Nephron (organoid): ENCODE data around the gene CREB5.

Source experiments
- H3K27ac Mint-ChIP-seq, 3 experiments: 2 replicates each; pipeline ENCODE4 v1.8.0; 2020; ENCODE audit warnings: mixed read lengths in 3 of 3, mild to moderate bottlenecking in 2 of 3, moderate library complexity in 1 of 3
- H3K27me3 Mint-ChIP-seq: 2 replicates; pipeline ENCODE4 v1.8.0; 2021; ENCODE audit warnings: low read depth, mild to moderate bottlenecking, moderate library complexity, mixed read lengths
- H3K36me3 Mint-ChIP-seq: 2 replicates; pipeline ENCODE4 v1.8.0; 2020; ENCODE audit warnings: low read depth, mixed read lengths
- H3K4me1 Mint-ChIP-seq: 2 replicates; pipeline ENCODE4 v1.8.0; 2020; ENCODE audit warnings: mixed read lengths
- H3K4me3 Mint-ChIP-seq, 3 experiments: 2 replicates each; pipeline ENCODE4 v1.8.0; 2020; ENCODE audit warnings: mild to moderate bottlenecking in 3 of 3, mixed read lengths in 3 of 3, moderate library complexity in 2 of 3
- H3K9me3 Mint-ChIP-seq: 2 replicates; pipeline ENCODE4 v1.8.0; 2020; ENCODE audit warnings: mixed read lengths
- CTCF ChIP-seq, 3 experiments: fragments of 200-600 bp; sonication (generic); IDR thresholded peaks; one replicate each; pipeline ENCODE4 v1.5.0; 2021; ENCODE audit warnings: antibody characterized with exemption in 3 of 3; ENCODE audit not compliant: unreplicated experiment in 3 of 3

Gene CREB5

GRCh38 chr7:28836716-28837115, 424.4 kb downstream of the CREB5 start:
- Mint-ChIP-seq H3K27ac (no peak overlapping the region), H3K36me3 (peaks cover 4% of the 10 kb centered on the region), H3K4me3 (no peak overlapping the region), H3K9me3 (peaks cover 8% of the 10 kb centered on the region), H3K27me3 (no peaks in the 10 kb centered on the region), H3K4me1 (peaks cover 8% of the 10 kb centered on the region)
- TF ChIP-seq CTCF (IDR thresholded peaks at IDR 0.05; ENCODE audit: unreplicated experiment in 3 of 3): no peak

DNA sequence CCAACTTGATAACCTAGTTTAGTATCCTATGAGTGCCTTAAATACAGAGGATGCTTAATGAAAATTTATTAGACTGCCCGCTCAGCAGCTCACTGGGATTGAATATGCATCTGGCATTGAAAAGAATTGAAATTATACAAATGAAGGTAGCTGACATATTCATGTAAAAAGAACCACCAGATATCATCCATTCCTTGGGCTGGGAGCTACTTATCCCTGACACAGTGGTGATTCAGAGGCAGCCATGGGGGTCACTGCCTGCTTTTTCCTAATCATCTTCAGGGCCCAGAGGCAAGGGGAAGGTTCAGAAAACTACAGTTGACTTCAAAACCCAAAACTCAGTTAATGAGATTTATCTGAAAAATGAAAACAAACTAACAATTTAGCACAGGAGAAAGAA, 424.9 kb downstream of the CREB5 start:
- Mint-ChIP-seq H3K9me3 (peaks cover 8% of the 10 kb centered on the region), H3K27ac (peak overlapping the region in 1 of 3 experiments; percentile 27), H3K36me3 (peaks cover 4% of the 10 kb centered on the region), H3K27me3 (no peaks in the 10 kb centered on the region), H3K4me1 (peaks cover 8% of the 10 kb centered on the region), H3K4me3 (no peak overlapping the region)
- no peak for TF ChIP-seq CTCF (IDR thresholded peaks at IDR 0.05; ENCODE audit: unreplicated experiment in 3 of 3)

- Mint-ChIP-seq H3K36me3 (peaks cover 4% of the 10 kb centered on the region), H3K27me3 (no peaks in the 10 kb centered on the region), H3K9me3 (peaks cover 8% of the 10 kb centered on the region), H3K27ac (no peak overlapping the region), H3K4me1 (peaks cover 8% of the 10 kb centered on the region), H3K4me3 (no peak overlapping the region)
- TF ChIP-seq CTCF (IDR thresholded peaks at IDR 0.05; ENCODE audit: unreplicated experiment in 3 of 3): peak; percentile 45 to 51 (median 46)
Measured at GRCh38 chr7:28840592-28840995, 428.3 kb downstream of the CREB5 start.

- Mint-ChIP-seq H3K4me3 (no peak overlapping the region), H3K36me3 (peaks cover 4% of the 10 kb centered on the region), H3K27me3 (no peaks in the 10 kb centered on the region)
Measured at GRCh38 chr7:28841766-28842165, 429.4 kb downstream of the CREB5 start.

GRCh38 chr7:28842769-28843295, 430.5 kb downstream of the CREB5 start:
- Mint-ChIP-seq H3K9me3 (no peaks in the 10 kb centered on the region), H3K4me3 (no peak overlapping the region), H3K4me1 (peaks cover 4% of the 10 kb centered on the region), H3K27me3 (no peaks in the 10 kb centered on the region), H3K27ac (no peak overlapping the region), H3K36me3 (no peaks in the 10 kb centered on the region)
- no peak for TF ChIP-seq CTCF (IDR thresholded peaks at IDR 0.05; ENCODE audit: unreplicated experiment in 3 of 3)

More at GRCh38 chr7:28841766-28842165, 429.4 kb downstream of the CREB5 start:
- no peak for TF ChIP-seq CTCF (IDR thresholded peaks at IDR 0.05; ENCODE audit: unreplicated experiment in 3 of 3)
- Mint-ChIP-seq H3K9me3 (peaks cover 8% of the 10 kb centered on the region), H3K27ac (no peak overlapping the region), H3K4me1 (peaks cover 8% of the 10 kb centered on the region)

DNA sequence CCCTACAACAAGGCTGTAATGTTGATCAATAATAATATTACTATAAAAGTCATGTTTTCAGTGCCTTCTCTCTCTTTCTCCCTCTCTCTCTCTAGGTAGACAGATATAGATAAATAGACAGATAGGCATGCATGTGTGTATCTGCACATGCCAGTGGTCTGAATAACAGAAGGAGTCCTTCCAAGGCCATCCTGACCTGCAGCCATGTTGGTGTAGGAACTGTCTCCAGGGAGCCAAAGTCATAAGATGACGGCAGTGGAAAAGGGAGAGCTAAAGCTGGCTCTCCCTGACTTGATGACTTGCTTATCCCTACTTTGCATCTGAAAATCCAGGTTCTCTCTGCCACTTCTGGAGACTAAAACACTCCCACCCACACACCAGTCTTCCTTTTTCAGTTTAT, 432.8 kb downstream of the CREB5 start:
- no peaks in the 10 kb centered on the region for H3K36me3 Mint-ChIP-seq
- H3K9me3 Mint-ChIP-seq: no peaks in the 10 kb centered on the region
- TF ChIP-seq CTCF (IDR thresholded peaks at IDR 0.05; ENCODE audit: unreplicated experiment in 3 of 3): no peak
- no peak overlapping the region for H3K27ac Mint-ChIP-seq
- peaks cover 4% of the 10 kb centered on the region for H3K4me1 Mint-ChIP-seq
- H3K4me3 Mint-ChIP-seq: no peak overlapping the region
- H3K27me3 Mint-ChIP-seq: no peaks in the 10 kb centered on the region
